Fibroblast of peridontal ligament (primary cell): ENCODE results near the gene MYT1.

Source experiments
- DNase-seq: peaks from one replicate; pipeline ENCODE4 v3.0.0-alpha.2; 2010; ENCODE audit errors: extremely low read depth

The MYT1 gene

GRCh38 chr20:64139199-64140060, 24.8 kb upstream of the MYT1 start:
- DNase-seq: no peak

DNA sequence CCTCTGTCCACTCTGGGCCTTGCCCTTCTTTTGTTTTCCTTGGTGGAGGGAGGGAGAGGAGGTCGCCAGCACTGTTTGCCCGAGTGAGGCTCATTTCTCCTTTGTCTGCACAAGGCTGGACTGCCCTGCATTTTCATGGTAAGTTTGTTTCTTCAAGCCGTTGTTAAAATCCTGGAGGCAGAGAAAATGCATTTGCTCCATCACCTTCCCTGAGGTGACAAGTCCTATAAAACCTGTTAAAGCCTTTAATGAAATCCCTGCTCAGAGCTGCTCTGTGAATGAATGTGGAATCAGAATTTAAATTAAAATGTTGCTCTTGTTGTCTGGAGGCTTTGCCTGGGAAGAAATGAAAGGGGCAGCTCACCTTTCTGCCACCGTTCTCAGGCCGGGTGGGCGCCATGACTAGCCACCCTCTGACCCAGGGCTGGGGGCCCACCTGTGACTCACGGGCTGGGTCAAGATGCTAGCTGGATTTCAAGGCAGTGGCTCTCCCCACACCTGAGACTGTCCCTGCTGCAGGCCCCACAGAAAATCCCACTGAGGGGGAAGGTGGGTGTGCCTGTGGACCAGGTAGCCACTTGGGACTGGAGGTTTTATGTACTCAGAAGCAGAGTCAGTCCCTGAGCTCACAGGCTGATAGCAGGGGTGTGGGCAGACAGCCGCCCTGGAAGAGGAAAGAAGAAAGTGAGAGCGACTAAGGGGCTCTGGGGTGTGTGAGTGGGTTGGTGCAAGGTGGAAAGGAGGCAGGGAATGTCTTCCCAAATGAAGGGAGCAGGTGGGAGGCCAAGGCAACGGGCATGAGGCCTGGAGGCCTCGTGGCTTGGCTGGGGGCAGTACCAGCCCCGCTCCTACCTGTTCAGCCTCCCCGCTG, 24.0 kb upstream of the MYT1 start:
- DNase-seq: no peak

DNA sequence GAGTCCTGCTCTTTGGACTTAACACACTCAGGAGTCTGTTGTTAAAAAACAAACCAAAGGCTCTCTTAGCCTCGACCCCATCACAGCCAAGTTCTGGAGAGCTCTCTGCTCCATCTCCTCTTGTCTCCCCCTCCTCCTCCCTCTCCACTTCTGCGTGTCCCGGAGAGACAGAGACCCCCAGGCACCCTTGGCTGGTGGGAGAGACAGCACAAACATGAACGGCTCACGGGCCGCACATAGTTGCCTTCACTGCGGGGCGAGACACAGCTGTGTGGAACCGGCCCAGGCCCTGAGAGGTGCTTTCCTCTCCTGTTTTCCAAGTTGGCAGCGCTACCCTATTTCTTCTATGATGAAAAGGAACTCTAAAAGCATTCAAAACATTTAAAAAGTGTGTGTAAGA, 23.3 kb upstream of the MYT1 start:
- no peak for DNase-seq

DNA sequence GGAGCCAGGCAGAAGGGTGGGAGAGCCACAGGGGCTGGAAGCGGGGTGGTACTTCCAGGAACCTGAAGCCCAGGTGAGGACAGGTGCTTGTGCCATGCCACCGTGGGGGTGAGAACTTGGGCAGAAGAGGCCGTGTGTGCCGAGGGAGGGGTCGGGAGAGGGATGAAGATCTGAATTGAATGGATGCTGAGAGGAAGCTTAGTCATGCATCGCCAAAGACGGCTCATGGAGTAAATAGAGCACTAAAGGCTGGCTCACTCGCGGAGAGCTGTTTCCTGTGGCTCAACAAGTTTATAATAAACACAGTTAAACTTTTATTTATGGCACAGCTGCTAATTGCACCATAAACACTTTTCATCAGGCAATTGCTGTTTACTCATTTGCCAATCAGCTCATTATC, 21.7 kb upstream of the MYT1 start:
- DNase-seq: no peak

DNA sequence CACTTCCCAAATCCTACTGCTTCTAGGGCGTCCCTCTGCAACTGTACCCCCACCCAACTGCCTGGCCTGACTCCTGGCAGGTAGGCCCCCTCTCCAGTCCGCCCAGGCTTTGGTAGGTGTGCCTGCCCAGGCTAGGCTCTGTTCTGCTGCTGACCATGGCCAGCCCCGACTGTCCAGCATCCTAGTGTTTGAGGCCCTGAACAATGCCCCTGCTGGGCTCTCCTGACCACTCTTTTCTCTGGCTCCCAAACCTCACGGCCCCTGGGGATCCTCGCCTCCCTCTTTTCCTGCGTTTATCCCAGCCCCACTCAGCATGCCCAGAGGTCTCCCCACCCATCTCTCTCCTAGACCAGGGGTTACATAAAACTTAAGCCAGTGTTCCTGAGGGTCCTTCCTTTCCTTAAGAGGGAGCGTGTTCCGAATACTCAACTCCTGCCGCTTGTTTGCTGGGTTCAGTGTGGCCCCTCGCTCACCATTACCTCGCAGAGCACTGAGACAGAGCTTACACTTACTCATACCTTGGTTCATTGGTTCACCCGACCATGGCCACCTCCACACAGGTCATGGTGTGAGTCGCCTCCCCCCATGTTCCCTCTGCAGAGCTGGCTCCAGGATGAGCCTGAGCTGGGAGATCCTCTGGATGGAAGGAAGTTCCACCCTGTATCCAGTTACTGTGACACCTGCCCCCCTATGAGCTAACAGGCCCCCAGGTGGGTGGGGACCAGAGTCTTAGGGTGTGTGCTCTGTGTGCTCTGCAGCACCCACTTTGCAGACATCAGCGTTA, 21.0 kb upstream of the MYT1 start:
- no peak for DNase-seq

DNA sequence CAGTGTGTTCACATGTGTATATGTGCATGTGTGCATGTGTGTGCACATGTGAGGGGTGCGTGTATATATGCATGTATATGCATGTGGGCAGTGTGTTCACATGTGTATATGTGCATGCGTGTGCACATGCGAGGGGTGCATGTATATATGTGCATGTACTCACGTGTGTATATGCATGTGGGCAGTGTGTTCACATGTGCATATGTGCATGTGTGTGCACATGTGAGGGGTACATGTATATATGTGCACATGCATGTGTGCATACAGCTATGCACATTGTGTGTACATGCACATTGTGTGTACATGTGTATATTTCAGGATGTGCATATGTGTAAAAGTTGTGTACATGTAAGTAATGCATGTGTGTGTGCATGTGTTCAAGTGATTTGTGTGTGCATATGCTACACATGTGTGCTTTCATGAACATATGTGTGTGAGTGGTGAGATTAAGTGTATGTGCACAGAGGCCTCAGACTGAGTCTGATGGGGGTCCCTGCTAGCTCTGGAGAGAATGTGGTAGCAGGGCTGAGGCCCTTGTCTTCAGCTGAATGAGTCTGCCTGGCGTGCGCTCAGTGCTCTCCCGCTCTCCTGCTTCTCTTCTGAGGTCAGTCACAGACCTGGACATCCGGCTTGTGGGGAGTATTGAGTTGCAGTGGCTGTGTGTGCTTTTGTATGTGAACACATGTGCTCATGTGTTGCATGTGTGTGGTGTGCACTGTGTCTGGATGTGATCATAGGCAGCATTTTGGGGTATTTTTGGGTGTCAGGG, 19.9 kb upstream of the MYT1 start:
- DNase-seq: no peak

DNA sequence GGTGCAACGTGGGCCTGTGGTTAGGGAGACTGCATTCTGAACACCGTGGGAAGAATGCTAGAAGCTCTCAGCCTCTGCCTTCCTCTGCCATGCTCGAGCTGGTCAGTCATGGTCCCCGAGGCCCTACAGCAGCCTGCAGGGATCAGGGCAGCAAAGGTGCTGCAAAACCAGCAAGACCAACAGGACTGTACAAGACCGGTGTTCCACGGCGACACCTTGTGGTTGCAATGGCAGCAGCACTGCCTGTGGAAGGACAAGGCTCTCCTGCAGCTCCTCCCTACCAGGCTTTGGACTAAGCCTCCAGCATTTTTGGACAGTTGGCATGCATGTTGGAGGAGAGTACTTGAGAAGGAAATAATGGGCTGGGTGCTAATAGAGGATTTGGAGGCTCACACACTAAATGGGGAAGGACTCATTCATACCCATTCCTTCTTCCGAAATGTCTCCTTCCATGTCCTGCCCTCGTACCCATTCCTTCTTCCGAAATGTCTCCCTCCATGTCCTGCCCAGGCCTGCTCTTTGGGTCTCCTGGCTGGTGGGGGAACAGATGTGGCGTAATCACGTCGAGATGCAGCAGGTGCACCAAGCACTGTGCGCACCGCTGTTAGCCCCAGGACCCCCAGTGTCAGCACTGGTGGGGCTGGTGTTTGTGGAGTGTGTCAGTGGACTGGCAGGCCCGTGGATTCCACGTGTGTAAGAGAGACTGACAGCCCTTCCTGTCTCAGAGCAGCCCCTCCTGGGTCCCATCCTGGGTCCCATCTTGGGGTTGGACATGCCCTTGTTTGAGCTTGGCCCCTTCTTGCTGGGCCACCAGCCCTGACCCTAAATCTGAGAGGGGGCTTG, 18.6 kb upstream of the MYT1 start:
- no peak for DNase-seq

- DNase-seq: no peak
Measured at GRCh38 chr20:64146301-64146935, 17.8 kb upstream of the MYT1 start.

DNA sequence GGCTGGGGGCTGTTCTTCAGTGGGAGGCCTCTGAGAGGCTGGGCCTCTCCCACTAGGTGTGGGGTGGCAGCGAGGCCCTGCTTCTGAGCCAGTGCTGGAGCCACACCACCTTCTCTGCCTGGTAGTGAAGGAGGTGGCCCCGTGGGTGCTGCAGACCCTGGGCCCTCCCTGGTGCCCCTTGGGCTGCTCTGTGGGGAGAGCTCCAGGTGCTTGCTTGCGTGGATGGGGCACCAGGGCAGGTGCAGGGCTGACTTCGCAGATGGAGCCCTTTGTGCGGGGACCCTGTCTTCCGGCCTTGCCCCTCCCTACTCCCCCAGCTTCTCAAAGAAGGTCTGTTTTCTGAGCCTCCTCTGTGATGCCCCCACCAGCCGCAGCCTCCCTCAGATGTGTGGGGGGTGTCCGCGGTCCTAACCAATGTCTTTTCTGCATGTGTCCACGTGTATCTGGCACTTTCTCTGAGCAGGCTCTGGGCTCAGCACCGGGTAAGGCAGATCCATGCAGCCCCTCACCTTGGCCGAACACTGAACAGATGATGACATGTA, 17.2 kb upstream of the MYT1 start:
- DNase-seq: no peak

DNA sequence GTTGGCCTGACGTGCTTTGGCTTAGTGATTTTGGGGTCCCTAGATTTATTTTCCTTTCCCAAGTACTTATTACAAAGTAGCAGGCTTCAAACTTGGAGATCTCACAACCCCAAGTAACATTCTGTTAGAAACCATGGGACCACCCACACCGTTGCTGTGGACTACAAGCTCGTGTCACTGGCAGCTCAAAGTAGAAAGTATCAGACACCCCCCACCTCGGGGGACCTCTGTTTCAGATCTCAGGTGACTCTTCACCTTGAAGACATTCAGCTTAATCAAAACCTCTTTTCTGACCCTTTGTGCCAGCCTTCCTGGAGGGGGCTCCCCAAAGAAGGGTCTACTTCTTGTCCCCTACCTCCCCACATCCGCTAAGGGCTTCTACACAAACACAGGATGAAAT, 15.7 kb upstream of the MYT1 start:
- no peak for DNase-seq

DNA sequence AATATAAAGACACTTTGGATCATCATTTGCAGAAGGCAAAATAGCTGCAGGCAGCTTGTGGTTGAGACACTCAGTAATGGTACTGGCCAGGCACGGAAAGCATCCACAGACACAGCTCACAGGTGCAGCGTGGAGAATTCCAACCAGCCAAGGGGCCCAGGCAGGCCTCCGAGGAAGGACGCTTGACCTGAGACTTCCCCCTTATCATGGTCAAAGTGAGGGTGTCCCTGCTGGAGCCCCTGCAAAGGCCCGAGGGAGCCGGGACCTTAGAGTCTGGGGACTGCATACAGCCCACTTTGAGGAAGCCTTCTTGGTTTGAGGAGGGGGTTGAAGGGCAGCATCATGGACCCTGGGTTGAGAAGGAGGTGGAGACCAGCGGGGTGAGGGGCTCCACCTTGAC, 15.1 kb upstream of the MYT1 start:
- no peak for DNase-seq

DNA sequence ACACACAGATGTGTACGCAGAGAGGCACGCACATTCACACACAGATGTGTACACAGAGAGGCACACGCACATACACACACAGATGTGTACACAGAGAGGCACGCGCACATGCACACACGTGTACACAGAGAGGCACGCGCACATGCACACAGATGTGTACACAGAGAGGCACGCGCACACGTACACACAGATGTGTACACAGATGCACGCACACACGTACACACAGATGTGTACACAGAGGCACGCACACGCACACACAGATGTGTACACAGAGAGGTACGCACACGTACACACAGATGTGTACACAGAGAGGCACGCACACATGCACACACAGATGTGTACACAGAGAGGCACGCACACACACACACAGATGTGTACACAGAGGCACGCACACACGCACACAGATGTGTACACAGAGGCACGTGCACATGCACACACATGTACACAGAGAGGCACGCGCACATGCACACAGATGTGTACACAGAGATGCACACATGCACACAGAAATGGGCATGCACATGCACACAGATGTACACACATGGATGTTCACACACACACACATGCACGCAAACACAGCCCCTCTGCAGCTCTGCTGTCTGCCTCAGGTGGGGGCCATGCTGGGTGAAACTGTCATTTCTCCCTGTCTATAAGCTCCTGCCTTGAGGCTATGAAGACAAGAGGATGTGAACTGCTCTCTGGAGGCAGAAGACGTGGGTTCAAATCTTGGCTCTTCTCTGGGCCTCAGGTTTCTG, 14.3 kb upstream of the MYT1 start:
- no peak for DNase-seq

DNA sequence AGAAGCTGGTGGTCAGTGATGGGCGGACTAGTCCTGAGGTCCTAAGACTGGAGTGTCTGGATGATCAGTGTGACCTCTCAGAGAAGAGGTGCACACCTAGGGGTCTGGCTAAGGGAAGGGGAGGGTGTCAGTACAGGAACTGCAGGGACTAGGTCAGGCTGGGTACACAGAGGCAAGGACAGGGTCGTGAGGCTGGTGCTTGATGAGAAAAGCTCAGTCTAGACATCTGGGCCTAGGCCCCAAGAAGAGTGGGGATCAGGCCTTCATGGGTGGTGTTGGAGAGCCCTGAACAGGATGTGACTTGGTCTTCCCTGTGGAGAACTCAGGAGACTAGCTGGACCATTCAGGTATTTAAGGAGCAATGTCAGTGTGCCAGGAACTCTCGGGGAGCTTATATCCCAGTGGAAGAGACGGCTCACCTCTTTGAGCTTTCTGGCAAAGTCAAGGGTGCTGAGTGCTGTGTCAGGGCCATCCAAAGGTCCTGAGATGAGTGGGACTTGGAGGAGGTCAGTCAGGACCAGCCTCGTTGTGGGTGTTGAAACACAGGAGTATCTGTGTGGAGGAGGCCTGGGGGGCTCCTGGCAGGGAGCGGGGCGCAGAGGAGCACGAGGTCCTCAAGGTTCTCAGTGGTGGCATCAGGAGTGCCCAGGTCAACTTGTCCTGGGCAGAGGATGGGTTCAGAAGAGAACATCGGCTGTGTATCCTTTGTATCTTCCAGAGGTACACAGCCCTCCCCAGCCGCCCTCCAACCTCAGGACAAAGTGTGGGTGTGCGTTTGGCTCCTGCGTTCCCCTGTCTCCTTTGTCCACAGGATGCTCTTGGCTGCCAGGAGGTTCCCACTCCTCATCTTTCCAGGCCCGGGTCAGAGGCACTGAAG, 13.3 kb upstream of the MYT1 start:
- no peak for DNase-seq

- no peak for DNase-seq
Measured at GRCh38 chr20:64151633-64152530, 12.4 kb upstream of the MYT1 start.

- no peak for DNase-seq
Measured at GRCh38 chr20:64152906-64153305, 11.3 kb upstream of the MYT1 start.

- DNase-seq: no peak
Measured at GRCh38 chr20:64153410-64153809, 10.8 kb upstream of the MYT1 start.
